GM12874 (cell line): Measurements from ENCODE around the gene CCL11.

Source experiments
- TF ChIP-seq, protein P1 (sequence below): IDR thresholded peaks from 2 replicates; pipeline ENCODE4 v1.5.1; 2011; ENCODE audit warnings: low read depth, mild to moderate bottlenecking, control low read depth, low read length, moderate library complexity; ENCODE audit not compliant: insufficient read depth

The CCL11 gene

GRCh38 chr17:34275881-34276280 lies 9.7 kb upstream of the CCL11 start:
- TF ChIP-seq, protein P1, sequence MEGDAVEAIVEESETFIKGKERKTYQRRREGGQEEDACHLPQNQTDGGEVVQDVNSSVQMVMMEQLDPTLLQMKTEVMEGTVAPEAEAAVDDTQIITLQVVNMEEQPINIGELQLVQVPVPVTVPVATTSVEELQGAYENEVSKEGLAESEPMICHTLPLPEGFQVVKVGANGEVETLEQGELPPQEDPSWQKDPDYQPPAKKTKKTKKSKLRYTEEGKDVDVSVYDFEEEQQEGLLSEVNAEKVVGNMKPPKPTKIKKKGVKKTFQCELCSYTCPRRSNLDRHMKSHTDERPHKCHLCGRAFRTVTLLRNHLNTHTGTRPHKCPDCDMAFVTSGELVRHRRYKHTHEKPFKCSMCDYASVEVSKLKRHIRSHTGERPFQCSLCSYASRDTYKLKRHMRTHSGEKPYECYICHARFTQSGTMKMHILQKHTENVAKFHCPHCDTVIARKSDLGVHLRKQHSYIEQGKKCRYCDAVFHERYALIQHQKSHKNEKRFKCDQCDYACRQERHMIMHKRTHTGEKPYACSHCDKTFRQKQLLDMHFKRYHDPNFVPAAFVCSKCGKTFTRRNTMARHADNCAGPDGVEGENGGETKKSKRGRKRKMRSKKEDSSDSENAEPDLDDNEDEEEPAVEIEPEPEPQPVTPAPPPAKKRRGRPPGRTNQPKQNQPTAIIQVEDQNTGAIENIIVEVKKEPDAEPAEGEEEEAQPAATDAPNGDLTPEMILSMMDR = no peak

DNA sequence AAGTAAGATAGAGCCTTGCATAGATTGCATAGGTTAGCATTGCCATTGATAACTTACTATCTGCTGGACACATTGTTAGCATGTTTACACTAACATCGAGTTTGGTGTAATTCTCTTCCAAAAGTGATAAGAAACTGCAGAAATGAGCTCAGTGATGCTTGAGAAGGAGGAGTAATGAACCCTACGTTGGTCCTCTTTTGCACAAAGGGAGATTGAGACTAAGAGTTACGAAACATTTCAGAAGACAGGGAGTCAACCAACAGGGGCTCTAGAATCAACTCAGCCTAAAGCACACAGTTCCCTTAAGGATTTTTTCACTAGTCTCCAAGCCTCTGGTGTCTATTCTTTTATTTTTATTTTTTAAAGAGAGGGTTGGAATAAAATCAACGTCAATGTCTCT lies 8.7 kb upstream of the CCL11 start:
- TF ChIP-seq, protein P1 = no peak

GRCh38 chr17:34283571-34283970 lies 2.0 kb upstream of the CCL11 start:
- TF ChIP-seq, protein P1 = no peak

GRCh38 chr17:34287875-34288274 lies 2.3 kb downstream of the CCL11 start:
- TF ChIP-seq, protein P1 = no peak

GRCh38 chr17:34290586-34290985 lies 5.0 kb downstream of the CCL11 start:
- TF ChIP-seq, protein P1 = no peak

DNA sequence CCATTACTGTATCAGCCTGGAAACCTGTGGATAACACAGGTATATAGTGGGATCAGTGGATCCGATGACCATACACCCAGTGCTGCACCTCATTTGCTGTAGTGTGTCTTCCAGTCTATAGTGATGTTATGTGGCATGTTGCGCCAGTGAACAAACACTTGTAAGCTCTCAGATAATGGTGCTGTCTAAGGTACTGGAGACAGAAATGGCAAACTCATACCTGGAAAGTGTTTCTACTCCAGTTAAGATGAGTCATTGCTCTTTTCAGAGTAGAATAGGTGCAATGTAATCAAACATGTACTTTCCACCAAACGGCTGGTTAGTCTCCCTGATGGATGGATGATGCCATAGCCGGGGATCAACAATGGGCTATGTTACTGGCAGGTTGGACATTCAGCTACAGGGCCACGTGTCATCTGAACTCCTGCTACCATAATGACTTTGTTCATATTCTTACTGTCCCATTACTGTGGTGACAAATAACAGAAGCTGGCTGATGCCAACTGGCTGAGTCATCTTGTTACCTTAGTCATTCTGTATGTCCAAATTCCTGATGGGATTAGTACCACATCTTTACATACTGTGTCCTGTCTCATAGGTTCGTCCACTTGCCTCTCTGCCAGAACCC lies 6.3 kb downstream of the CCL11 start:
- TF ChIP-seq, protein P1 = no peak

- TF ChIP-seq, protein P1 = no peak
Measured at GRCh38 chr17:34299027-34299426, 13.5 kb downstream of the CCL11 start.
